AG04450 (cell line): Measurements from ENCODE around the gene CCNG1. TPM values are rescaled to one million over a fixed set of nuclear protein-coding genes. Genes with fewer than 3 reads are reported as not detected.

Source experiments
- CTCF ChIA-PET: fragments of 300-600, 350-600 bp; formaldehyde crosslinking; extraction: SDS; loops from one replicate; lab custom pipeline; 2022; ENCODE audit warnings: antibody characterized with exemption, inconsistent platforms; lab: Charles Lee
- POLR2A ChIA-PET: fragments of 350-600 bp; formaldehyde crosslinking; extraction: SDS; loops from one replicate; lab custom pipeline; 2021; ENCODE audit warnings: antibody characterized with exemption, inconsistent platforms; lab: Yijun Ruan, JAX
- DNase-seq: peaks from one replicate; pipeline ENCODE4 v3.0.0-alpha.2; 2011; ENCODE audit warnings: low read depth, low spot score
- H3K27ac ChIP-seq: one replicate; pipeline ENCODE4 v1.5.1; 2012; ENCODE audit warnings: low read depth, low read length, control low read depth
- H3K27me3 ChIP-seq: one replicate; pipeline ENCODE4 v1.6.0; 2012; ENCODE audit warnings: low read length; ENCODE audit not compliant: control insufficient read depth, insufficient read depth
- H3K4me3 ChIP-seq: 2 replicates; pipeline ENCODE4 v1.5.1; 2011; ENCODE audit warnings: mild to moderate bottlenecking, low read depth, low read length, control low read depth
- H3K9me3 ChIP-seq: 2 replicates; pipeline ENCODE4 v1.5.1; 2012; ENCODE audit warnings: low read length; ENCODE audit not compliant: control insufficient read depth, insufficient read depth
- polyA plus RNA-seq: library from polyadenylated mRNA; depleted of rRNA; stranded (reverse); fragments of >200 nt; gene quantifications from 2 replicates; pipeline ENCODE4 v1.2.3, GENCODE V29; 2011
- TF ChIP-seq, protein P1 (sequence below): IDR thresholded peaks from 2 replicates; pipeline ENCODE4 v1.5.1; 2011; ENCODE audit warnings: low read depth, low read length, control low read depth, inconsistent platforms

The CCNG1 gene
- polyA plus RNA-seq, 1 experiment = 325 TPM

DNA sequence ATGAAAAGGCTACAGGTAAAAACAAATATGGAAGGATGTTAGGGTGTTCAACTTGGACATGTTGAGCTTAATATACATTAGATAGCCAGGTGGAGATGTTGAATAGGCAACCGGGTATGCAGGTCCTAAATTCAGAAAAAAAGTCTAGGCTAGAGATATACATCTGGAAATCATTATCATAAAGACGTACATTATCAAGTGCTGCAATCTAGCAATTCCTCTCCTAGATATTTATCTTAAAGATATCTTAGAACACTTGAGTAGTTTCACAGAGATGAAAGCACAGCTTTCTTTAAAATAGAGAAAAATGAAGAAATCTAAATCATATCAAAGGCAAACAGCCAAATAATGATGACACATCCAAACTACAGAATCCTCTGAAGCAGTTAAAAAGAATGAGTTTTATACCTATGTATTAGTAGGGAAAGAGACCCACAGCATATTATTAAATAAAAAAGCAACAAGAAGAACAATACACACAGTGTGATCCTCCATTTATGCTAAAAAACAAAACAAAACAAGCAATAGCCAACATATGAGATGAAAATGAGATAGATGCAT lies 18.7 kb downstream of the CCNG1 start:
- Histone ChIP-seq H3K9me3 (no peaks in the 10 kb centered on the region), H3K27ac (no peak overlapping the region), H3K4me3 (no peak overlapping the region), H3K27me3 (no peaks in the 10 kb centered on the region)
- ChIA-PET CTCF (no interaction called here), POLR2A (no interaction called here)
- TF ChIP-seq, protein P1, sequence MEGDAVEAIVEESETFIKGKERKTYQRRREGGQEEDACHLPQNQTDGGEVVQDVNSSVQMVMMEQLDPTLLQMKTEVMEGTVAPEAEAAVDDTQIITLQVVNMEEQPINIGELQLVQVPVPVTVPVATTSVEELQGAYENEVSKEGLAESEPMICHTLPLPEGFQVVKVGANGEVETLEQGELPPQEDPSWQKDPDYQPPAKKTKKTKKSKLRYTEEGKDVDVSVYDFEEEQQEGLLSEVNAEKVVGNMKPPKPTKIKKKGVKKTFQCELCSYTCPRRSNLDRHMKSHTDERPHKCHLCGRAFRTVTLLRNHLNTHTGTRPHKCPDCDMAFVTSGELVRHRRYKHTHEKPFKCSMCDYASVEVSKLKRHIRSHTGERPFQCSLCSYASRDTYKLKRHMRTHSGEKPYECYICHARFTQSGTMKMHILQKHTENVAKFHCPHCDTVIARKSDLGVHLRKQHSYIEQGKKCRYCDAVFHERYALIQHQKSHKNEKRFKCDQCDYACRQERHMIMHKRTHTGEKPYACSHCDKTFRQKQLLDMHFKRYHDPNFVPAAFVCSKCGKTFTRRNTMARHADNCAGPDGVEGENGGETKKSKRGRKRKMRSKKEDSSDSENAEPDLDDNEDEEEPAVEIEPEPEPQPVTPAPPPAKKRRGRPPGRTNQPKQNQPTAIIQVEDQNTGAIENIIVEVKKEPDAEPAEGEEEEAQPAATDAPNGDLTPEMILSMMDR = no peak
- DNase-seq = no peak

DNA sequence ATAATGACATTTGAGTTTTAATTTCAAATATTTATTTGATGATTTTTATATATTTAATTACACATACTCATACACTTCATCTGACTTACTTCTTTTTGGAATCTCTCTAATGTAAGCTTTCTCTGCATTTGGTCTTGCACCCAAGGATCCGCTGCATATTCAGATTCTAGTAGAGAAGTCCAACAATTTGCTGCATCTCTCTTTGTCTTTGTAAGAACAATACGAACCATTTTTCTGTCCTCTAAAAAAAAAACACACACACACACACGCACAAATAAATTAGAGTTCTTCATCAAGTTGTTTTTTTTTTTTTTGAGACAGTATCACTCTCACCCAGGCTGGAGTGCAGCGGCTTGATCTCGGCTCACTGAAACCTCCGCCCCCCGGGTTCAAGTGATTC lies 19.4 kb downstream of the CCNG1 start:
- H3K9me3 ChIP-seq = no peaks in the 10 kb centered on the region
- H3K4me3 ChIP-seq = no peak overlapping the region
- ChIA-PET CTCF (no interaction called here), POLR2A (no interaction called here)
- DNase-seq = no peak
- no peak overlapping the region for H3K27ac ChIP-seq
- TF ChIP-seq, protein P1 = no peak
- H3K27me3 ChIP-seq = no peaks in the 10 kb centered on the region

DNA sequence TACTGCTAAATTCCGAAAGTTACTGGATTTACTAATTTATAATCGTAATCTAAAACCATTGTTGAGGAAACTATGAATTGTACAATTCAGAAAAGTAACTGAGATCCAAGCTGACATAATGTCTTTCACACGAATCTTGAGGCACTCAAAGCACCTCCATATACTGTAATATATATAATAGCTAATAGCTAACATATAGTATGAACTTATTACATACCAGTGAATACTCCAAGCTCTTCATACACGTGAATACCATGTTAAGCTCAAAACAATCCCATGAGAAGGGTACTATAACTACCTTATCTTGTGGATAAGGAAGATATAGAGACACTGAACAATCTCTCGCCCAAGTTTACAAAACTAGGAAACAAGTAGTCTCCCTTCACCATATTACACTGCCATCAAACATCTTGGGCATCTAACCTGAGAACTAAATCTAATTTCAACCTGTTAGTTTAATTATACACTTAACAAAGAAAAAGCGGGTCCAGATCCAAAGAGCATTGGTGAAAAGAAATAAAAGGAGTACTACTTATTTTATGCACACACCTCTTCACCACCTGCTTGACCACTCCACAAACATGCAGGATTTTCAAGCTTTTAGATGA lies 21.5 kb downstream of the CCNG1 start:
- Histone ChIP-seq H3K27ac (no peak overlapping the region), H3K27me3 (no peaks in the 10 kb centered on the region), H3K9me3 (no peaks in the 10 kb centered on the region), H3K4me3 (peak overlapping the region; percentile 82)
- ChIA-PET CTCF (interaction anchor here (1.0 to 3.1 kb wide), 3 partner anchors 14 to 51 kb away, joined by 3 to 16 read pairs (median 3); no protein-coding TSS in a partner anchor), POLR2A (interaction anchor here (0.9 to 2.8 kb wide), 3 partner anchors 14 to 45 kb away, joined by 3 to 13 read pairs (median 6); no protein-coding TSS in a partner anchor)
- no peak for DNase-seq
- TF ChIP-seq, protein P1 = no peak

DNA sequence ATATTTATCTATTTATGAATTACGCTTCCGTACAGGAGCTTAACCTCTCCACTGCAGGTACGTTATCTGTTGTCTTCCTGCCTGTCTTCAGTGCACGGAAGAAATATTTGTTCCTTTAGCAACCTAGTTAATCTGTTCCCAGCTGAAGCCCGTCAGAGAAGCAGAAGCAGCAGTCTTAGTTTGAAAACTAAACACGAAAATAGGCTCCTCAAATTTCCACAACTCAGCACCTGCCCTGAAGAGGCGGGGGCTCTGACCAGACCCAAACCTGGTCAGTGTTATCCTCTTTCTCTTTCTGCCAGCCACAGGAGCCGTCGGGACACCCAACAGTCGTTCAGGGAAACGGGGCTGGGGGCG lies 22.0 kb downstream of the CCNG1 start:
- peak overlapping the region; percentile 98 for H3K27ac ChIP-seq
- H3K27me3 ChIP-seq = no peaks in the 10 kb centered on the region
- ChIA-PET CTCF (interaction anchor here (1.0 to 3.1 kb wide), 3 partner anchors 14 to 51 kb away, joined by 3 to 16 read pairs (median 3); no protein-coding TSS in a partner anchor), POLR2A (interaction anchor here (0.9 to 3.4 kb wide), 7 partner anchors 10 to 47 kb away, joined by 3 to 20 read pairs (median 4); partner anchors contain the start of genes CCNG1 and MAT2B)
- no peak for DNase-seq
- H3K4me3 ChIP-seq = peak overlapping the region; percentile 82
- no peaks in the 10 kb centered on the region for H3K9me3 ChIP-seq
- TF ChIP-seq, protein P1 = no peak
